Measurements from ENCODE around the gene PARVA. TPM values are rescaled to one million over a fixed set of nuclear protein-coding genes. Genes with fewer than 3 reads are reported as not detected.

Gene PARVA
- total RNA-seq, 4 donors from 2014 or later = 28.5 to 37.4 (median 32.2) TPM

GRCh38 chr11:12420040-12420439 is 42.7 kb downstream of the PARVA start:
- Histone ChIP-seq H3K27me3 (no peaks in the 10 kb centered on the region), H3K27ac (no peak overlapping the region), H3K36me3 (no peaks in the 10 kb centered on the region), H3K9me3 (no peaks in the 10 kb centered on the region), H3K4me3 (replicated peaks in 1 of 3) (no peak overlapping the region), H3K4me1 (peaks cover 0 to 3% of the 10 kb centered on the region in 2 donors)
- DNase-seq = no peak
- WGBS, 2 donors = 93 to 95% methylated on average over 3 of the region's 3 CpGs
- TF ChIP-seq, protein P1, sequence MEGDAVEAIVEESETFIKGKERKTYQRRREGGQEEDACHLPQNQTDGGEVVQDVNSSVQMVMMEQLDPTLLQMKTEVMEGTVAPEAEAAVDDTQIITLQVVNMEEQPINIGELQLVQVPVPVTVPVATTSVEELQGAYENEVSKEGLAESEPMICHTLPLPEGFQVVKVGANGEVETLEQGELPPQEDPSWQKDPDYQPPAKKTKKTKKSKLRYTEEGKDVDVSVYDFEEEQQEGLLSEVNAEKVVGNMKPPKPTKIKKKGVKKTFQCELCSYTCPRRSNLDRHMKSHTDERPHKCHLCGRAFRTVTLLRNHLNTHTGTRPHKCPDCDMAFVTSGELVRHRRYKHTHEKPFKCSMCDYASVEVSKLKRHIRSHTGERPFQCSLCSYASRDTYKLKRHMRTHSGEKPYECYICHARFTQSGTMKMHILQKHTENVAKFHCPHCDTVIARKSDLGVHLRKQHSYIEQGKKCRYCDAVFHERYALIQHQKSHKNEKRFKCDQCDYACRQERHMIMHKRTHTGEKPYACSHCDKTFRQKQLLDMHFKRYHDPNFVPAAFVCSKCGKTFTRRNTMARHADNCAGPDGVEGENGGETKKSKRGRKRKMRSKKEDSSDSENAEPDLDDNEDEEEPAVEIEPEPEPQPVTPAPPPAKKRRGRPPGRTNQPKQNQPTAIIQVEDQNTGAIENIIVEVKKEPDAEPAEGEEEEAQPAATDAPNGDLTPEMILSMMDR (IDR thresholded peaks at IDR 0.05) = no peak
- TF ChIP-seq POLR2A (IDR thresholded peaks at IDR 0.05) = no peak
- intact Hi-C loops (cut with DNase I) = no loop called here

DNA sequence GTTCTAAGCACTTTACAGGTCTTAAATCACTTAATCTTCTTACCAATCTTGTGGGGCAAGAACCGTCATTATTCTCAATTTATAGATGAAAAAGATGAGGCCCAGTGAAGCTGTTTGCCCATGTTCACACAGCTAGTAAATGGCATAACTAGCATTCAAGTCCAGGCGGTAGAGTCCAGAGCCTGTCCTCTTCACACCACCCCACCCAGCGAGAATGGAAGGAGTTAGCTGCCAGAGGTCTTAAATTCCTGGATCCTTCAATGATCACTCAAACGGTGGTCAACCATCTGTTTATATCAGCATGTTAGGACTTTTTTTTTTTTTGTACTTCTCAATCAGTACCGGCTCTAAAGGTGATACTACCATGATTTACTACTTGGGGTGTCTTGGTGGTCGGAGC is 43.3 kb downstream of the PARVA start:
- no peaks in the 10 kb centered on the region for H3K27me3 ChIP-seq
- no peaks in the 10 kb centered on the region for H3K9me3 ChIP-seq
- no peak for DNase-seq
- H3K36me3 ChIP-seq = no peaks in the 10 kb centered on the region
- H3K27ac ChIP-seq = no peak overlapping the region
- no peak overlapping the region for H3K4me3 ChIP-seq (replicated peaks in 1 of 3)
- 82 to 85% methylated on average over 6 of the region's 6 CpGs for WGBS, 2 donors
- intact Hi-C loops (cut with DNase I) = no loop called here
- TF ChIP-seq, protein P1 (IDR thresholded peaks at IDR 0.05) = no peak
- TF ChIP-seq POLR2A (IDR thresholded peaks at IDR 0.05) = no peak
- peaks cover 0 to 3% of the 10 kb centered on the region in 2 donors for H3K4me1 ChIP-seq

GRCh38 chr11:12421386-12421785 is 44.0 kb downstream of the PARVA start:
- peaks cover 0 to 3% of the 10 kb centered on the region in 2 donors for H3K4me1 ChIP-seq
- H3K27ac ChIP-seq = no peak overlapping the region
- WGBS, 2 donors = 83 to 91% methylated on average over 1 of the region's 1 CpG
- no peak for DNase-seq
- no peaks in the 10 kb centered on the region for H3K27me3 ChIP-seq
- H3K36me3 ChIP-seq = no peaks in the 10 kb centered on the region
- TF ChIP-seq POLR2A (IDR thresholded peaks at IDR 0.05) = no peak
- TF ChIP-seq, protein P1 (IDR thresholded peaks at IDR 0.05) = no peak
- H3K9me3 ChIP-seq = no peaks in the 10 kb centered on the region
- intact Hi-C loops (cut with DNase I) = no loop called here
- no peak overlapping the region for H3K4me3 ChIP-seq (replicated peaks in 1 of 3)

DNA sequence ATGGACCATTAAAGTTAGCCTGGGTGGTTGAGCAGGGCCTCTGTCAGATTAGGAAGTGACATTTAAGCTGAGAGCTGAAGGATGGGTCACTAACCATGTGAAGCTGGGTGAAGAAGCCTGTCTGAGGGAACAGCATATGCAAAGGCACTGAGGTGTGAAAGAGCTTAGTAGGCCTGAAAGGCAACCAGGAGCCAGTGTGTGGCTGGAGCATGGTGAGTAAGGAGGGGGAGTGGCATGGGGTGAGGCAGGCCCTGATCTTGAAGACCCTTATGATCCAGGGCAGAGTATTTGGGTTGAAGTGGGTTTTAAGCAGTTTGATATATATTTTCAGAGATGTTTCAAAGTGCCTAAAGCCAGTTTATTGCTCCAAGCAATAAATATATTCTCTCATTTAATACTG is 48.8 kb downstream of the PARVA start:
- TF ChIP-seq, protein P1 (IDR thresholded peaks at IDR 0.05) = no peak
- no peak for TF ChIP-seq POLR2A (IDR thresholded peaks at IDR 0.05)
- Histone ChIP-seq H3K27ac (no peak overlapping the region), H3K27me3 (no peaks in the 10 kb centered on the region), H3K9me3 (no peaks in the 10 kb centered on the region), H3K4me3 (replicated peaks in 1 of 3) (no peak overlapping the region), H3K4me1 (peaks cover 6 to 13% of the 10 kb centered on the region in 2 donors), H3K36me3 (no peaks in the 10 kb centered on the region)
- intact Hi-C loops (cut with DNase I) = no loop called here
- DNase-seq = no peak

DNA sequence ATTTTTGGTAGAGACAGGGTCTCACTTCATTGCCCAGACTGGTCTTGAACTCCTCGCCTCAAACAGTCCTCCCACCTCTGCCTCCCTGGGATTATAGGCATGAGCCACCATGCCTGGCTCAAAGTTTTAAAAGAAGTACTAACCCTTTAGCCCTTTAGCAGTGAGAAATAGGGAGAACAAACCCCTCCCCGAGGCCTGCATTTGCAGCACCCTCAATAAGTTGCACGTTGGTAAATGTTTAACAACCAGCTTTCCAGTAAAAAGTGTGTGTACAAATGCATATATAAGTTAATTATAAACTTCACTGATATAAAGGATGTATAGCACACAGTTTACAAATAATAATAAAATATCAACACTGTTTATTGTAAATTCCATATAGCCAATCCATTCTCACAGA is 51.8 kb downstream of the PARVA start:
- 94% methylated on average over 3 of the region's 3 CpGs for WGBS, 2 donors
- H3K27ac ChIP-seq = no peak overlapping the region
- no peak overlapping the region for H3K4me3 ChIP-seq (replicated peaks in 1 of 3)
- intact Hi-C loops (cut with DNase I) = no loop called here
- peaks cover 20 to 36% of the 10 kb centered on the region in 2 donors for H3K4me1 ChIP-seq
- no peaks in the 10 kb centered on the region for H3K9me3 ChIP-seq
- TF ChIP-seq POLR2A (IDR thresholded peaks at IDR 0.05) = no peak
- TF ChIP-seq, protein P1 (IDR thresholded peaks at IDR 0.05) = no peak
- no peak for DNase-seq
- H3K27me3 ChIP-seq = no peaks in the 10 kb centered on the region
- no peaks in the 10 kb centered on the region for H3K36me3 ChIP-seq

Measured in thyroid gland (tissue), 4 donors.